Suppressor macrophage treated with lipopolysaccharide for 1 hour (primary cell): Measurements from ENCODE around the gene CCL4L2.
"Not testable (repeated sequence)": the region's sequence is repeated elsewhere in the genome, so short reads cannot be mapped to it uniquely, and the experiment has no call there.

Experiments used
- DNase-seq, 3 donors: peaks; one replicate each; pipeline ENCODE4 v3.0.0-alpha.2; 2020 to 2022

Gene CCL4L2

GRCh38 chr17:36195434-36196130, 15.3 kb upstream of the CCL4L2 start:
- DNase-seq, result peak; percentile 84 to 98 (median 85)

- DNase-seq, result peak in 1 of 3 donors; percentile 73
Measured at GRCh38 chr17:36196131-36196486, 14.8 kb upstream of the CCL4L2 start.

- DNase-seq, result peak; percentile 89 to 100 (median 89)
Measured at GRCh38 chr17:36197387-36197703, 13.5 kb upstream of the CCL4L2 start.

- peak; percentile 94 to 100 (median 97) for DNase-seq
Measured at GRCh38 chr17:36198831-36199465, 11.9 kb upstream of the CCL4L2 start.

GRCh38 chr17:36201102-36201501, 9.8 kb upstream of the CCL4L2 start:
- not testable (repeated sequence) for DNase-seq

- DNase-seq, result peak; percentile 44 to 71 (median 53)
Measured at GRCh38 chr17:36201506-36201905, 9.4 kb upstream of the CCL4L2 start.

- peak in 1 of 3 donors; percentile 66 for DNase-seq
Measured at GRCh38 chr17:36203335-36203734, 7.5 kb upstream of the CCL4L2 start.

- DNase-seq, result peak in 1 of 3 donors; percentile 19
Measured at GRCh38 chr17:36204724-36205500, 6.0 kb upstream of the CCL4L2 start.

GRCh38 chr17:36205637-36206485, 5.0 kb upstream of the CCL4L2 start:
- DNase-seq, result peak in 2 of 3 donors; percentile 43 to 75

GRCh38 chr17:36206486-36206821, 4.4 kb upstream of the CCL4L2 start:
- DNase-seq, result peak in 1 of 3 donors; percentile 54

- not testable (repeated sequence) for DNase-seq
Measured at GRCh38 chr17:36207383-36207782, 3.5 kb upstream of the CCL4L2 start.

- DNase-seq, result peak in 1 of 3 donors; percentile 20
Measured at GRCh38 chr17:36209575-36209974, 1.3 kb upstream of the CCL4L2 start.

- peak; percentile 92 to 100 (median 95) for DNase-seq
Measured at GRCh38 chr17:36211484-36212271, 815 bp downstream of the CCL4L2 start.

GRCh38 chr17:36212272-36212605, 1.4 kb downstream of the CCL4L2 start:
- DNase-seq, result no peak

GRCh38 chr17:36212966-36213365, 2.1 kb downstream of the CCL4L2 start:
- DNase-seq, result peak; percentile 76 to 95 (median 87)

- DNase-seq, result peak in 1 of 3 donors; percentile 48
Measured at GRCh38 chr17:36213695-36214094, 2.8 kb downstream of the CCL4L2 start.

- DNase-seq, result peak in 2 of 3 donors; percentile 3 to 60
Measured at GRCh38 chr17:36214918-36215317, 4.1 kb downstream of the CCL4L2 start.

GRCh38 chr17:36215406-36216308, 4.8 kb downstream of the CCL4L2 start:
- peak; percentile 68 to 93 (median 73) for DNase-seq

- not testable (repeated sequence) for DNase-seq
Measured at GRCh38 chr17:36219556-36219955, 8.7 kb downstream of the CCL4L2 start.

- peak in 1 of 3 donors; percentile 60 for DNase-seq
Measured at GRCh38 chr17:36220737-36221580, 10.1 kb downstream of the CCL4L2 start.
